Measurements from ENCODE around the gene ARIH2.

DNA sequence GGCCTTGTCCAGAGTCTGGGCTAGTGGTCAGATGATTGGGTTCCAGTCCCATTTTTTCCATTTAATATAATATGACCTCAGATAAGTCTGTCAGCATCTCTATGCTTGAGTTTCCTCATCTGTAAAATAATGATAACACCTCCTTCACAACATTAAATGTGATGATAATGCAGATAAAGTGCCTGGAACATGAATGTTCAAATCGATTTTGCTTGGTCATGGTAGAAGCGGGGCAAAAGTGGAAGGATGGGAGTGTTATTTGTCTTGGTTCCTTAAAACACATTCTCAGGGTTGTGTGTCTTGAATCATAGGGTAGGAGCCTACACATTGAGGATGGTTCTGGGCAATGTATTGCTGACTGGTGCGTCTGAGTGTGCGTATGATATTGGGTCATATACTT lies 16.9 kb downstream of the ARIH2 start:
- no peak for TF ChIP-seq POLR2AphosphoS5 (IDR thresholded peaks at IDR 0.05; ENCODE audit: insufficient read depth in 1 of 2, low read depth in 1 of 2)
- TF ChIP-seq, protein P1, sequence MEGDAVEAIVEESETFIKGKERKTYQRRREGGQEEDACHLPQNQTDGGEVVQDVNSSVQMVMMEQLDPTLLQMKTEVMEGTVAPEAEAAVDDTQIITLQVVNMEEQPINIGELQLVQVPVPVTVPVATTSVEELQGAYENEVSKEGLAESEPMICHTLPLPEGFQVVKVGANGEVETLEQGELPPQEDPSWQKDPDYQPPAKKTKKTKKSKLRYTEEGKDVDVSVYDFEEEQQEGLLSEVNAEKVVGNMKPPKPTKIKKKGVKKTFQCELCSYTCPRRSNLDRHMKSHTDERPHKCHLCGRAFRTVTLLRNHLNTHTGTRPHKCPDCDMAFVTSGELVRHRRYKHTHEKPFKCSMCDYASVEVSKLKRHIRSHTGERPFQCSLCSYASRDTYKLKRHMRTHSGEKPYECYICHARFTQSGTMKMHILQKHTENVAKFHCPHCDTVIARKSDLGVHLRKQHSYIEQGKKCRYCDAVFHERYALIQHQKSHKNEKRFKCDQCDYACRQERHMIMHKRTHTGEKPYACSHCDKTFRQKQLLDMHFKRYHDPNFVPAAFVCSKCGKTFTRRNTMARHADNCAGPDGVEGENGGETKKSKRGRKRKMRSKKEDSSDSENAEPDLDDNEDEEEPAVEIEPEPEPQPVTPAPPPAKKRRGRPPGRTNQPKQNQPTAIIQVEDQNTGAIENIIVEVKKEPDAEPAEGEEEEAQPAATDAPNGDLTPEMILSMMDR (IDR thresholded peaks at IDR 0.05) = no peak
